ENCODE measurements around the gene NCF2.

DNA sequence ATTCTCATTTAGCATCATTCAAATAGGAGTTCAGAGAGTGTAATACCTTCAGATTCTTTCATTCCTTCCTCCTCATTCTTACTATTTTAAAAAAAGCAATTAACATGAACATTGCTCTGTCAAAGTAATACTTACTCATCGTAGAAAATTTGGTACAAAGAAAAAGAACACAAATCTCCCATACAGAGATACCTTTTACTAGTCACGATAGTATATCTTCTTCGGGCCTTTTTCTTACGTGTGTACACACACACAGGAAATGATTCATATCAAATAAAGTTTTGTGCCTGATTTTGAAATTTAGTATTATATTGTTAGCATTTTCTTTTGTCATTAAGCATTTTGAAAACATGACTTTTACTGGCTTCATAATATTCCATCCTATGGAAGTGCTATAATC, 52.9 kb downstream of the NCF2 start:
- no peak for TF ChIP-seq POLR2A (IDR thresholded peaks at IDR 0.05)
- TF ChIP-seq, protein P1, sequence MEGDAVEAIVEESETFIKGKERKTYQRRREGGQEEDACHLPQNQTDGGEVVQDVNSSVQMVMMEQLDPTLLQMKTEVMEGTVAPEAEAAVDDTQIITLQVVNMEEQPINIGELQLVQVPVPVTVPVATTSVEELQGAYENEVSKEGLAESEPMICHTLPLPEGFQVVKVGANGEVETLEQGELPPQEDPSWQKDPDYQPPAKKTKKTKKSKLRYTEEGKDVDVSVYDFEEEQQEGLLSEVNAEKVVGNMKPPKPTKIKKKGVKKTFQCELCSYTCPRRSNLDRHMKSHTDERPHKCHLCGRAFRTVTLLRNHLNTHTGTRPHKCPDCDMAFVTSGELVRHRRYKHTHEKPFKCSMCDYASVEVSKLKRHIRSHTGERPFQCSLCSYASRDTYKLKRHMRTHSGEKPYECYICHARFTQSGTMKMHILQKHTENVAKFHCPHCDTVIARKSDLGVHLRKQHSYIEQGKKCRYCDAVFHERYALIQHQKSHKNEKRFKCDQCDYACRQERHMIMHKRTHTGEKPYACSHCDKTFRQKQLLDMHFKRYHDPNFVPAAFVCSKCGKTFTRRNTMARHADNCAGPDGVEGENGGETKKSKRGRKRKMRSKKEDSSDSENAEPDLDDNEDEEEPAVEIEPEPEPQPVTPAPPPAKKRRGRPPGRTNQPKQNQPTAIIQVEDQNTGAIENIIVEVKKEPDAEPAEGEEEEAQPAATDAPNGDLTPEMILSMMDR (IDR thresholded peaks at IDR 0.05) = no peak
